BE2C (cell line): ENCODE results near the gene DENND4A.

Source experiments
- DNase-seq: peaks from one replicate; pipeline ENCODE4 v3.0.0-alpha.2; 2020
- H3K27me3 ChIP-seq: fragments of 250-450 bp; sonication (Bioruptor Pico); 2 replicates; pipeline ENCODE4 v1.5.1; 2020; ENCODE audit warnings: mild to moderate bottlenecking
- H3K36me3 ChIP-seq: fragments of 250-450 bp; sonication (Bioruptor Pico); 2 replicates; pipeline ENCODE4 v1.5.1; 2020; ENCODE audit warnings: mild to moderate bottlenecking
- H3K4me1 ChIP-seq: fragments of 250-450 bp; sonication (Bioruptor Pico); 2 replicates; pipeline ENCODE4 v1.5.1; 2020
- H3K4me3 ChIP-seq: 2 replicates; pipeline ENCODE4 v1.5.1; 2011; ENCODE audit warnings: low read depth, low read length
- H3K9me3 ChIP-seq: fragments of 250-450 bp; sonication (Bioruptor Pico); 2 replicates; pipeline ENCODE4 v1.5.1; 2020
- TF ChIP-seq, protein P1 (sequence below): IDR thresholded peaks from 2 replicates; pipeline ENCODE4 v1.5.1; 2012; ENCODE audit warnings: mild to moderate bottlenecking, low read depth, low read length

Gene DENND4A

DNA sequence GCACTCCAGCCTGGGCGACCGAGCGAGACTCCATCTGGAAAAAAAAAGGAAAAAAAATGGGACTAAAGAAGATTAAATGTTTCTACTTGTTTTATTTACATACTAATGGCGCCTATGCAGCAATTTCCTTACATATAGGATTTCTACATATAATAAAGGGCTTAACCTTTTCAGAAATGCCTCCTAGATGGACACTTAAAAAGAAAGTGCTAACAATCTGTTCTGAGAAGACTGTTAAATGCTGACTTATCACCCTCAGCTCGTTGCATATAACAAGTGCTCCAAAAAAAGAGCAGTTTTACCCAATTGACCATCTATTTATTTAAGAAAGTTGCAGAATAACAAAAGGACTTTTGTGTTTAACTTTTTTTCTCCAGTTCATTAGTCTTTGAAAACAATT lies 32.7 kb downstream of the DENND4A start:
- Histone ChIP-seq H3K9me3 (no peaks in the 10 kb centered on the region), H3K36me3 (no peaks in the 10 kb centered on the region), H3K27me3 (no peaks in the 10 kb centered on the region), H3K4me3 (no peak overlapping the region), H3K4me1 (peaks cover 3% of the 10 kb centered on the region; the same call in 1 of the 2 replicates)
- TF ChIP-seq, protein P1, sequence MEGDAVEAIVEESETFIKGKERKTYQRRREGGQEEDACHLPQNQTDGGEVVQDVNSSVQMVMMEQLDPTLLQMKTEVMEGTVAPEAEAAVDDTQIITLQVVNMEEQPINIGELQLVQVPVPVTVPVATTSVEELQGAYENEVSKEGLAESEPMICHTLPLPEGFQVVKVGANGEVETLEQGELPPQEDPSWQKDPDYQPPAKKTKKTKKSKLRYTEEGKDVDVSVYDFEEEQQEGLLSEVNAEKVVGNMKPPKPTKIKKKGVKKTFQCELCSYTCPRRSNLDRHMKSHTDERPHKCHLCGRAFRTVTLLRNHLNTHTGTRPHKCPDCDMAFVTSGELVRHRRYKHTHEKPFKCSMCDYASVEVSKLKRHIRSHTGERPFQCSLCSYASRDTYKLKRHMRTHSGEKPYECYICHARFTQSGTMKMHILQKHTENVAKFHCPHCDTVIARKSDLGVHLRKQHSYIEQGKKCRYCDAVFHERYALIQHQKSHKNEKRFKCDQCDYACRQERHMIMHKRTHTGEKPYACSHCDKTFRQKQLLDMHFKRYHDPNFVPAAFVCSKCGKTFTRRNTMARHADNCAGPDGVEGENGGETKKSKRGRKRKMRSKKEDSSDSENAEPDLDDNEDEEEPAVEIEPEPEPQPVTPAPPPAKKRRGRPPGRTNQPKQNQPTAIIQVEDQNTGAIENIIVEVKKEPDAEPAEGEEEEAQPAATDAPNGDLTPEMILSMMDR = no peak
- DNase-seq = no peak

DNA sequence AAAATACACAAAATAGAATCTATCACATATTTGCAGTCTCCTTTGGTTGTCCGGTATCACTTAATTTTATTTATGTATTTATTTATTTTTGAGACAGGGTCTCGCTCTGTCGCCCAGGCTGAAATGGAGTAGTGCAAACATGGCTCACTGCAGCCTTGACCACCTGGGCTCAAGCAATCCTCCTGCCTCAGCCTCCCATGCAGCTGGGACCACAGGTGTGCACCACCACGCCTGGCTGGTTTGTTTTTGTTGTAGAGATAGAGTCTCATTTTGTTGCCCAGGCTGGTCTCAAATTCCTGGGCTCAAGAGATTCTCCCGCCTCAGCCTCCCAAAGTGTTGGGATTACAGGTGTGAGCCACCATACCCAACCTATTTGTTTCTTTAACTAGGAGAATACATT lies 33.9 kb downstream of the DENND4A start:
- Histone ChIP-seq H3K4me3 (no peak overlapping the region), H3K36me3 (no peaks in the 10 kb centered on the region), H3K27me3 (no peaks in the 10 kb centered on the region), H3K4me1 (peaks cover 3% of the 10 kb centered on the region; the same call in 1 of the 2 replicates), H3K9me3 (no peaks in the 10 kb centered on the region)
- no peak for DNase-seq
- TF ChIP-seq, protein P1 = no peak

DNA sequence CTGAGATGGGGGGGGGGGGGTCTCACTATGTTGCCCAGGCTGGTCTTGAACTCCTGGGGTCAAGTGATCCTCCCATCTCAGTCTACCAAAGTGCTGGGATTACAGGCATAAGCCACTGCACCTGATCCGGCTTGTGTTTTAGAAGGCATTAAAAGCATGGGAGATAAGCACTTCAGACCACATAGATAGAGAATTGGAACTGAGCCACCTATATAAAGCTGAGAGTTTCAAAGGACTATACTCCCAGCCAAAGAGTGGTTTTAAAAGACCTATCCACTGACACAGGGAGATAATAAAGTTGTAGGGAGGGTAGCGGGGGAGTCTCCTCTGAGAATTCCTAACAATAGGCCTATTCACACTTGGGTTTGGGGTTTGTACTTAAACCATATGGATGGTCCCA lies 34.8 kb downstream of the DENND4A start:
- no peak for DNase-seq
- no peaks in the 10 kb centered on the region for H3K36me3 ChIP-seq
- no peaks in the 10 kb centered on the region for H3K27me3 ChIP-seq
- H3K4me1 ChIP-seq = peaks cover 3% of the 10 kb centered on the region; the same call in 1 of the 2 replicates
- no peaks in the 10 kb centered on the region for H3K9me3 ChIP-seq
- H3K4me3 ChIP-seq = no peak overlapping the region
- TF ChIP-seq, protein P1 = no peak

DNA sequence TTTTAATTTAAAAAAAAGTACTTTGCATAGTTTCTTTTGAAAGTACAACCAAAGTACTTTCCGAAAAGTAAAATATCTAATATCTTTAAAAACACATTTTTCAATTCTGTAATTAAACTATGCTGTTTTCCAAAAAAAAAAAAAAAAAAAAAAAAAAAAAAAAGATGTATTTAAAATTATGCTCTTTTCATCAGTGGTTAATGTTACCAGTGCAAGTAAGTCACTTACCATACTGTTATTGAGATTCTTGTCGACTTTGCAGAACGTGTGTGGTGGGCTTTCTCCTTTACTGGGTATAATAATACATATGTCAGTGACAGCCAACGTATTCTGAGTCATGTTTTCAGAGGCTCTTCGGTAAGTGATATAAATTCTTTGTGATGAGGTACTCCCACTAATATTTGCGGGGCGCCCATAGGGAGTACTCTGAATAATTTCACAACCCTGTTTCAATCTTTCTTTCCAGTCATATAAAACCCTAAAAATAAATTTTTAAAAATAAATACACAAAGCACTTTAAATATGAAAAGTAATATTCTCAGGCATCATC lies 39.9 kb downstream of the DENND4A start:
- no peaks in the 10 kb centered on the region for H3K36me3 ChIP-seq
- H3K9me3 ChIP-seq = no peaks in the 10 kb centered on the region
- no peak for DNase-seq
- TF ChIP-seq, protein P1 = no peak
- no peak overlapping the region for H3K4me3 ChIP-seq
- H3K4me1 ChIP-seq = peaks cover 3% of the 10 kb centered on the region; the same call in 1 of the 2 replicates
- H3K27me3 ChIP-seq = no peaks in the 10 kb centered on the region

DNA sequence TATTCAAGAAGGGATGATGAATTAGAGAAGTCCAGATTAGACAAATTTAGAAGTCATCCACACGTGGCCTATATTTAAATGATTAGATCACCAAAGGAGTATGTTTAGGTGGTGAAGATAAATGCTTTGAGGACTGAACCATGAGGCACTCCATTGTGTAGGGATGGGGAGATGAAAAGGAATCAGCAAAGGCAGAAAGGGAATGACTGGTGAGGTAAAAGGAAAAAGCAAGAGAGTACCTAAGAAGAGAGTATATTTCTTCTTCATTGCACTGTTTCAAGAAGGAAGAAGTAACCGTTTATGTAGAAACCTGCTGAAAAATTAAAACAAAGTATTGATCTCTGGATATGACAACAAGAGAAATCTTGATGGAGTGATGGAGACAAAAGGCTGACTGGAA lies 40.7 kb downstream of the DENND4A start:
- H3K27me3 ChIP-seq = no peaks in the 10 kb centered on the region
- TF ChIP-seq, protein P1 = no peak
- no peak overlapping the region for H3K4me3 ChIP-seq

DNA sequence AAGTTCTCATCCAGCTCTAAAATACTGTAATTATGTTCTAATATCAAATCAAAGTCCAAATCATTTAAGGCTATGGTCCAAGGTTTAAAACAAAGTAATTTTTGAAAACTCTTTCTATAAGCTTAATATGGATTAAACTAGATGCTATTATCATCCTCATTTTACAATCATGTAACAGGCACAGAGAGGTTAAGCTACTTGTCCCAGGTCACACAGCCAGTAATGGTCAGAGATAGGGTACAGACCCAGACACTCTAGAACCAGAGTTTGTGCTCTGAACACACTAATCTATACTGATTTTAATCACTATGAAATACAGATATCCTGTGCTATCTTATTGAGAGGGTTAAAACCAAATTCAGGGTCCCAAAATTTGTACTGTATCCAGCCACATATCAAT lies 44.8 kb downstream of the DENND4A start:
- TF ChIP-seq, protein P1 = no peak
- H3K9me3 ChIP-seq = no peaks in the 10 kb centered on the region
- no peak for DNase-seq
- H3K4me1 ChIP-seq = peaks cover 9% of the 10 kb centered on the region
- no peak overlapping the region for H3K4me3 ChIP-seq
- no peaks in the 10 kb centered on the region for H3K36me3 ChIP-seq
- no peaks in the 10 kb centered on the region for H3K27me3 ChIP-seq

More for the DNA sequence above, 40.7 kb downstream of the DENND4A start:
- Histone ChIP-seq H3K4me1 (peaks cover 3% of the 10 kb centered on the region; the same call in 1 of the 2 replicates), H3K36me3 (no peaks in the 10 kb centered on the region), H3K9me3 (no peaks in the 10 kb centered on the region)
- DNase-seq = no peak
